HG02943 (cell line): ENCODE results near the gene GPR62.

Source experiments
- ATAC-seq: cut with Tn5 transposase; IDR thresholded peaks from one replicate; pipeline ENCODE4 v1.9.1; 2021; ENCODE audit warnings: mild to moderate bottlenecking, low read depth, moderate library complexity; ENCODE audit not compliant: unreplicated experiment

The GPR62 gene

GRCh38 chr3:51937611-51938450 lies 17.4 kb upstream of the GPR62 start:
- no peak for ATAC-seq

DNA sequence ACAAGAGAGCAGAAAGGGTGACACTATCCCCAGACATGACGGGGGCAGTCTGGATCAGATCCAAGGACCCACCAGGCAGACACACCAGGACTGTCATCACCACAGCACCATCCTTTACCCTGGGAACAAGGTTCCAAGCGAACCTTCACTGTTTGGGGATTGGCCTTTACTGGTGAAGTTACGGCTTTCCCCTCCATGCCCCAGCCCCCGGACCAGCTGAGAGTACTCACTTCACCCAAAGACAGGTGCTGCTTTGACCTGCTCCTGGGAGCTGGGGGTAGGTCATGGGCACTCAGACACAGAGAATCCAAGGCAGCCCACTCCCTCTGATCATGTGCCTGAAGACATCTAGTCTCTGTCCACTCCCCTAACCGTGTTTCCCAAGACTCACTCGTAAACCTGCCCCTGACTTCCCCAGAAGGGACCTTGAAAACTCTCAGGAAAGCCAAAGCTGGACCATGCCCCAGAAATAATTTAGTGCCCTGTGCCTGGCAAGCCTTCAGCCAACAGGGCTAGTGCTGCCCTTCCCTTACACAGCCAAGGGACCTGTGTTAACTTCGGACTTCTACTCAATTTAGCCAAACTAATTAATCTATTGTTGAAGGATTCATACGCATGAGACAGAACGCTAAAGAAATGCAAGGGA lies 16.3 kb upstream of the GPR62 start:
- ATAC-seq: no peak

- ATAC-seq: no peak
Observed at GRCh38 chr3:51940648-51941462, 14.3 kb upstream of the GPR62 start.

DNA sequence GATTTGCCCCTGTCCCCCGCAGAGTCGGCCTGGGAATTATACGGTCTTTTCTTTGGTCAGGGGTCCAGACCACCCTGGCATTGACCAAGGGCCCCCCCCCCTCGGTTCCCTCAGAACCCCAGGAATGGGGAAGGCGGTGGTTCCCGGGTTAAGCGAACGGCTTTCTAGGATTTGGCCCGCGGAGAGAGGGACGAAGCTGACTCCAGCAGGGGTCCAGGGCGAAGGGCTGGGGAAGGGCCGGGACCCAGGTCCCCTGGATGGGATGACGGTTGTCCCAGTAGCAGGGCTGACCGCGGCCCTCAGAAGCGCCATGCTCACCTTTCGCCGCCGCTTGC lies 13.8 kb upstream of the GPR62 start:
- ATAC-seq: peak; percentile 0

DNA sequence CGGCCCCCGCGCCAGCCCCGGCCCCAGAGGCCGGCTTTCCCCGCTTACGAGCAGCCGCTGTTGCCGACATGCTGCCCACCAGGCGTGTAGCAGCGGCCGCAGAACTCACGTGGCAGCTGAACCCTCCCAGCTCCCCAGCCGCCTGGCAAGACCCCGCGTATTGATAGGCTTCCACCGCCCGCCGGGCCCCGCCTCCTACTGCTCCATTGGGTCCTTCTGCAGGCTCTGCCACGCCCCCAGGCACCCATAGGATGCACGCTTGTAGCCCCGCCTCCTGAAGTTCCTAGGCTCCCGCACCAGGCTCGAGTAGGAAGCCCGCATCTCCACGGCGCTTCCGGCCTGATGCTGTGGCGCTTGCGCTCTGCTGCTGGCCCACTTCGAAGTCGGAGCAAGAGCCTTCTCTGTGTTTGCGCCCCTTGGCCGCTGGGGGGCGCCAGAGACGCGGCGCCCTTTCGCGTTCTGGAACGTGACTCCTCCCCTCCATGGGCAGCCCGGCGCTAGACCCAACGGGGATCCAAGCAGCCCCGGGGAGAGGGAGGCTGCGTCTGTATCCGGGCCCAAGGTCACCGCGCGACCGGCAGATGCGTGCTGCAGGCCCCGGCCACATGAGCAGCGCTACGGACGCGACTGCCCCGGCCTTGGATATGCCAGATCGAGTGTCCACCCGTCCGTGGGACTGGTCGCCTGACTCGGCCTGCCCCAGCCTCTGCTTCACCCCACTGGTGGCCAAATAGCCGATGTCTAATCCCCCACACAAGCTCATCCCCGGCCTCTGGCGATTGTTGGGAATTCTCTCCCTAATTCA lies 13.2 kb upstream of the GPR62 start, which contains the start of the genes PARP3 and RRP9:
Gene PARP3, plus strand, starts transcription at position 566 of the 805 bp plus-strand sequence. CDS start 993 bp downstream, outside the sequence.
Gene RRP9, minus strand, starts transcription at position 107 of the 805 bp plus-strand sequence. Its CDS starts 37 bp downstream, at position 70.
- peak; percentile 83 for ATAC-seq

- no peak for ATAC-seq
Observed at GRCh38 chr3:51942603-51943450, 12.4 kb upstream of the GPR62 start.

DNA sequence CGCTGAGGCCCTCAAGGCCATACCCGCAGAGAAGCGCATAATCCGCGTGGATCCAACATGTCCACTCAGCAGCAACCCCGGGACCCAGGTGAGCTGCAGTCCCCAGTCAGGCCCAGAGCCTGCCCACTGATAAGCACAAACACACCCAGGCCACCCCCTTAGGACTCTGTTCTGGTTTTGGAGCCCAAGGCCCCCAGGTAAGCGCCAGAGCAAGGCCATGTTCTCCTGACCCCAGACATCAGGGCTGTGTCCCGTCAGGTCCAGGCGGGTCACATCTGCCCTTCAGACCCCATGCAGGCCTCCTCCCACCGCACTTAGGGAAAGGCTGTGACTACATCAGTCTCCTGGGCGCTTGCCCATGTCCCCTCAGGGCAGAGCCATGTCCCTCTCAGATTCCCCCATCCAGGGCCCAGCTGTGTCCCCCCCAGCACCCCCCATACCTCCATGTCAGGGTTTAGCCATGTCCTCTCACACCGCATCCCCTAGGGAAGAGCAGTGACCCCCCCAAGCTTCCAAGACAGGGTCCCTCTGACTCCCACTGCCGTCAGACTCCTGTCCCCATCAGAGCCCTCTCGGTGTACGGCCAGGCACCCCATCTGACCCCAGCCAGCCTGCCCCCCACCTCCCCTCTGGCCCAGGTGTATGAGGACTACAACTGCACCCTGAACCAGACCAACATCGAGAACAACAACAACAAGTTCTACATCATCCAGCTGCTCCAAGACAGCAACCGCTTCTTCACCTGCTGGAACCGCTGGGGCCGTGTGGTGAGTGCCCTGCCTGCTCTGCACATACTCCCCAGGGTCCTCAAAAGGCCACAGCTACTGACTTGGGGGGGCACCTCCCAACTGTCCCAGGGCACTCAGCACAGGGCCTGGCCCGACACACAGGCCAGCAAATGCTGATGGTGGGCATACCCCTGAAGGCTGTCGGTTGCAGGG lies 11.5 kb upstream of the GPR62 start:
- no peak for ATAC-seq

GRCh38 chr3:51944451-51945021 lies 10.6 kb upstream of the GPR62 start:
- ATAC-seq: no peak

DNA sequence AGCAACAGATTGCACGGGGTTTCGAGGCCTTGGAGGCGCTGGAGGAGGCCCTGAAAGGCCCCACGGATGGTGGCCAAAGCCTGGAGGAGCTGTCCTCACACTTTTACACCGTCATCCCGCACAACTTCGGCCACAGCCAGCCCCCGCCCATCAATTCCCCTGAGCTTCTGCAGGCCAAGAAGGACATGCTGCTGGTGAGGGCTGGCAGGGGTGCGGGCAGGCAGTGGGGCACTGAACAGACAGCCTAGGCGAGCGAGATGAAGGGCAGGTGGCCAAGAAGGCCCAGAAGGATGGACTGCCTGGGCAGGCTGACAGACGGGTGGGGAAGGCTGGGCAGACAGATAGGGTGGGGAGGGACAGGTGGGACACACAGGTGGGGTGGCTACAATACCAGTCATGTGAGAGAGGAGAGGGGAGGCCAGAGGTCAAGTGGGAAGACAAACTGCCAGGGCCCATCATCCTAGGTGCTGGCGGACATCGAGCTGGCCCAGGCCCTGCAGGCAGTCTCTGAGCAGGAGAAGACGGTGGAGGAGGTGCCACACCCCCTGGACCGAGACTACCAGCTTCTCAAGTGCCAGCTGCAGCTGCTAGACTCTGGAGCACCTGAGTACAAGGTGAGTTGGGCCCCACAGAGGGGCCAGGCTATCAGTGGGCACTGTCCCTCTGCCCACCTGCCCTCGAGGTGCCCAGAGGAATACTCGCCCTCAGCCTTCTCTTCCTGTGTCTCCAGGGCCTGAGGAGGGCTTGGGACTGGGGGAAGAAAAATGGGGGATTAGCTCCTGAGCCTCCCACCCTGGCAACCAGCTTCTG lies 9.9 kb upstream of the GPR62 start:
- ATAC-seq: no peak

DNA sequence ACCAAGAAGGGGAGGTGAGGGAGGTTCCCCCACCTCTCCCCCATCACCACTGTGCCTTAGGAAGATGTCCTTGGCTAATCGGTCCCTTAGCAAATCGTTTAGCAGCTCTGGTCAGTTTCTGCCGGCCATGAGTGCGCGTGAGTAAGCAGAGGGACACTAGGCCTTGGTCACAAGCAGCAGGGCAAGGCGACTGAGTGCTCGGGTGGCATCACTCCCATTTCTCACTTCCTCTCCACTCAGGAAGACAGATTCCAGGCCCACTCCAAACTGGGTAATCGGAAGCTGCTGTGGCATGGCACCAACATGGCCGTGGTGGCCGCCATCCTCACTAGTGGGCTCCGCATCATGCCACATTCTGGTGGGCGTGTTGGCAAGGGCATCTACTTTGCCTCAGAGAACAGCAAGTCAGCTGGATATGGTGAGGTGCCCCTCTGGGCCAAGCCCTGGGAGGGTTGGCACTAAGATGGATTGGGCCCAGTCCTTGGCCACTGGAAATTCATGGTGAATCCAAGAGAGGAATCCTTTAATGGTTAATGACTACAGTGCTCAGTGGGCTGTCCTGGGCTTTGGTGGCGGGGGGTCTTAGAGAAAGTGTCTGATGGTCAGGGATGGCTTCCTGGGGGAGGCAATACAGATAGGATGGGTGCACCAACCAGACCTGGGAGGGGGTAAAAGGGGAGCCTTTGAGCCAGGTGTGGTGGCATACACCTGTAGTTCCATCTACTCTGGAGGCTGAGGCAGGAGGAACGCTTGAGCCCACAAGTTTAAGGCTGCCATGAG lies 9.1 kb upstream of the GPR62 start:
- no peak for ATAC-seq

DNA sequence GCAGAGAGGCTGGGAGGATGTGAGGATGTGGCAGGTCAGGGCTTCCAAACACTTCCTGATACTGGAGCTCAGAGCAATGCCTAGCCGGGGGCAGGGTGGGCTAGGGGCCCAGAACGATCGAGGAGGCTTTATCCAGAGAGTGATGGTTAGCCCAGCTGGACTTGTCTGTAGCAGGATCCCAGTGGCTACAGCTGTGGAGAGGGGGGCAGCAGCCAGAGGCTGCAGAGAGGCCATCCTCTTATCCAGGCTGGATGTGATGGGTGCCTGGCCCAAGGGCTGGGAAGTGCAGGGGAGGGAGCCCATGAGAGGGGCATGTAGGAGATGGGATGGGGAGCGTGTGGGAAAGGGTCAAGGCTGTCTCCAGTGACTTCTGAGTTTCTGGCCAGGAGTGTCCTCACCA lies 8.4 kb upstream of the GPR62 start:
- ATAC-seq: no peak

GRCh38 chr3:51947215-51947900 lies 7.8 kb upstream of the GPR62 start:
- no peak for ATAC-seq

GRCh38 chr3:51948016-51948580 lies 7.1 kb upstream of the GPR62 start:
- ATAC-seq: no peak

GRCh38 chr3:51949121-51949520 lies 6.1 kb upstream of the GPR62 start:
- no peak for ATAC-seq

DNA sequence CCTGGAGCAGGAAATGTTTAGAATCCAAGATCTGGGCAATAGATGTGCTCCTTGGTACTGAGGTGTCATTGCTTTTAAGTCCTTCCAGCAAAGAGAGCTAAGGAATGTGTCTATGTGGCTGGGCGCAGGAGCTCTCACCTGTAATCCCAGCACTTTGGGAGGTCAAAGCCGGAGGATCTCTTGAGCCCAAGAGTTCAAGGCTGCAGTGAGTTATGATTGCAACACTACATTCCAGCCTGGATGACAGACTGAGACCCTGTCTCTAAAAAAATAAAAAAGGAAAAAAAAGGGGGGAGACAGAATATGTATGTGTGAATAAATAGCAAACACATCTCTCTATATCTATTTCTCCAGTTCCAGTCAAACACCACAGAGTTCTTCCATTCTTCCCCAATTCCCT lies 4.3 kb upstream of the GPR62 start:
- no peak for ATAC-seq
